SK-N-SH (cell line): ENCODE results near the gene STIP1. TPM values are rescaled to one million over a fixed set of nuclear protein-coding genes. Genes with fewer than 3 reads are reported as not detected.

Experiments
- CTCF ChIA-PET: fragments of 300-600, 350-600 bp; formaldehyde crosslinking; extraction: SDS; loops from one replicate; lab custom pipeline; 2021; lab: Yijun Ruan, JAX
- POLR2A ChIA-PET: fragments of 350-600 bp; sonication (Branson Sonifier 250); formaldehyde crosslinking; extraction: SDS; loops from one replicate; lab custom pipeline; 2020; ENCODE audit warnings: antibody characterized with exemption, inconsistent platforms; lab: Yijun Ruan, JAX
- DNase-seq: peaks from one replicate; pipeline ENCODE4 v3.0.0; 2012
- H2AFZ ChIP-seq: fragments of 200-600 bp; sonication (generic); 2 replicates; pipeline ENCODE4 v1.8.1; 2016; ENCODE audit warnings: antibody characterized with exemption, mild to moderate bottlenecking, low read depth
- H3F3A ChIP-seq: fragments of 200-600 bp; sonication (generic); replicated peaks from 2 replicates; pipeline ENCODE3; 2016; ENCODE audit warnings: antibody characterized with exemption, mild to moderate bottlenecking; ENCODE audit not compliant: insufficient read depth
- H3K27ac ChIP-seq, 2 experiments: fragments of 200-500 bp in 1 of 2; fragments of 200-600 bp in 1 of 2; sonication (Bioruptor generic) in 1 of 2; sonication (generic), shearing (Covaris generic) in 1 of 2; 2 replicates each; pipeline versions ENCODE4 v1.5.1 to v1.6.1; 2014 to 2016; ENCODE audit warnings: low read depth in 2 of 2, inconsistent platforms in 1 of 2, low read length in 1 of 2, mild to moderate bottlenecking in 1 of 2, mixed read lengths in 1 of 2
- H3K27me3 ChIP-seq: fragments of 200-600 bp; sonication (generic), shearing (Covaris generic); 2 replicates; pipeline ENCODE4 v1.6.1; 2016; ENCODE audit warnings: mixed run types; ENCODE audit not compliant: insufficient read depth
- H3K36me3 ChIP-seq, 2 experiments: fragments of 200-500 bp in 1 of 2; fragments of 200-600 bp in 1 of 2; sonication (Bioruptor generic) in 1 of 2; sonication (generic) in 1 of 2; replicated peaks in 1 of 2; 2 replicates each; pipeline versions ENCODE3 to v1.5.1; 2014 to 2016; ENCODE audit warnings: low read length in 1 of 2, mild to moderate bottlenecking in 1 of 2; ENCODE audit not compliant: insufficient read depth in 2 of 2, control insufficient read depth in 1 of 2
- H3K4me1 ChIP-seq, 2 experiments: fragments of 200-500 bp in 1 of 2; fragments of 200-600 bp in 1 of 2; sonication (Bioruptor generic) in 1 of 2; sonication (generic), shearing (Covaris generic) in 1 of 2; 2 replicates each; pipeline versions ENCODE4 v1.5.1 to v1.6.1; 2014 to 2016; ENCODE audit warnings: low read depth in 1 of 2, low read length in 1 of 2, mixed run types in 1 of 2; ENCODE audit not compliant: insufficient read depth in 2 of 2, control insufficient read depth in 1 of 2
- H3K4me2 ChIP-seq: fragments of 200-600 bp; sonication (generic), shearing (Covaris generic); 2 replicates; pipeline ENCODE4 v1.6.1; 2017; ENCODE audit warnings: mixed run types
- H3K4me3 ChIP-seq, 2 experiments: fragments of 200-500 bp in 1 of 2; fragments of 200-600 bp in 1 of 2; sonication (Bioruptor generic) in 1 of 2; sonication (generic), shearing (Covaris generic) in 1 of 2; 2 replicates each; pipeline versions ENCODE4 v1.5.1 to v1.8.1; 2014 to 2016; ENCODE audit warnings: low read depth in 2 of 2, inconsistent platforms in 1 of 2, low read length in 1 of 2, mild to moderate bottlenecking in 1 of 2, mixed read lengths in 1 of 2, moderate library complexity in 1 of 2
- H3K79me2 ChIP-seq: fragments of 200-600 bp; sonication (generic); 2 replicates; pipeline ENCODE4 v1.8.1; 2017; ENCODE audit warnings: mild to moderate bottlenecking; ENCODE audit not compliant: insufficient read depth
- H3K9ac ChIP-seq: fragments of 200-600 bp; sonication (generic); 2 replicates; pipeline ENCODE4 v1.6.1; 2017; ENCODE audit warnings: mixed run types
- H3K9me2 ChIP-seq: fragments of 200-600 bp; sonication (generic); 2 replicates; pipeline ENCODE4 v1.6.1; 2017; ENCODE audit warnings: mixed run types
- H3K9me3 ChIP-seq: fragments of 200-600 bp; sonication (generic); 2 replicates; pipeline ENCODE4 v1.6.1; 2017; ENCODE audit warnings: mixed run types, mild to moderate bottlenecking, moderate library complexity
- H4K20me1 ChIP-seq: fragments of 200-600 bp; sonication (generic); 2 replicates; pipeline ENCODE4 v1.6.1; 2017; ENCODE audit warnings: mild to moderate bottlenecking, mixed run types; ENCODE audit not compliant: insufficient read depth
- ELF1 ChIP-seq: IDR thresholded peaks from 2 replicates; pipeline ENCODE4 v1.4.0; 2012
- FOXJ3 ChIP-seq: sonication (generic); formaldehyde crosslinking; IDR thresholded peaks from 2 replicates; pipeline ENCODE4 v1.5.1; 2020; ENCODE audit warnings: mild to moderate bottlenecking, missing genetic modification reagents
- MEF2A ChIP-seq: IDR thresholded peaks from 2 replicates; pipeline ENCODE4 v1.4.0; 2012; ENCODE audit warnings: low read depth, borderline replicate concordance
- MXI1 ChIP-seq: IDR thresholded peaks from 2 replicates; pipeline ENCODE4 v1.6.1; 2012; ENCODE audit warnings: mild to moderate bottlenecking, low read depth, low read length, improper control_type of control experiment
- RFX5 ChIP-seq: IDR thresholded peaks from 2 replicates; pipeline ENCODE4 v1.6.1; 2012; ENCODE audit warnings: mild to moderate bottlenecking, improper control_type of control experiment, low read length
- TEAD4 ChIP-seq: IDR thresholded peaks from 2 replicates; pipeline ENCODE4 v1.4.0; 2012; ENCODE audit warnings: mild to moderate bottlenecking, borderline replicate concordance; ENCODE audit not compliant: insufficient read depth
- YY1 ChIP-seq: IDR thresholded peaks from 2 replicates; pipeline ENCODE4 v1.4.0; 2012; ENCODE audit warnings: low read depth, mild to moderate bottlenecking
- WGBS: methylation state at CpG from one replicate; pipeline ENCODE4 v1.1.6; 2017; ENCODE audit warnings: low lambda C conversion rate; 5-methylcytosine and 5-hydroxymethylcytosine counted together
- polyA plus RNA-seq, 3 experiments: library from polyadenylated mRNA; depleted of rRNA; stranded (reverse); fragments of >200 nt; gene quantifications; 2 replicates each; pipeline ENCODE4 v1.2.3, GENCODE V29; 2012
- TF ChIP-seq, protein P1 (sequence below): IDR thresholded peaks from 2 replicates; pipeline ENCODE4 v1.4.0; 2012; ENCODE audit warnings: low read depth
- TF ChIP-seq, protein P2 (sequence below): IDR thresholded peaks from 2 replicates; pipeline ENCODE4 v1.4.0; 2012; ENCODE audit warnings: low read depth, borderline replicate concordance
- TF ChIP-seq, protein P3 (sequence below): fragments of 150-350 bp; IDR thresholded peaks from 2 replicates; pipeline ENCODE4 v1.6.1; 2016; ENCODE audit warnings: mild to moderate bottlenecking, low read depth, low read length

Gene STIP1
- polyA plus RNA-seq, 1 of the 3 experiments (the other 2 are of a cell fraction), result 163 TPM

DNA sequence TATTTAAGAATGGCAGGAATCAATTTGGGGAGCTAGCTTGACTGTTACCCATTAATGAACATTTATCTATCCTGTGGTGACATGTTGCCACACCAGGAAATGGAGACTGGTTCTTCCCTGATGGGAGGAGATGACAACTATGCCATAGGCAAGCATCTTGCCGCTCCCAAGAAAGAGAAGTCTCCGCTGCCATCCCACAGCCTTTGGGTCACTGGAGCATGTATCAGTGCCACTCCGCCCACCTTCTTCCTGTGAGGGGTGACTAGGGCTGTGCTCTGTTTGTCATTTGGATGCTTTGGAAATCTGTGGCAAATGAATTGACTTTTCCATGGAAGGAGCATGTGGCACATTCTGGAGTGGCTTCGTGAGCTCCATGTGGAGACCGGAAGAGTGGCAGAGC is 6.5 kb downstream of the STIP1 start:
- H3F3A ChIP-seq, result peaks cover 10% of the 10 kb centered on the region
- TF ChIP-seq, protein P1, sequence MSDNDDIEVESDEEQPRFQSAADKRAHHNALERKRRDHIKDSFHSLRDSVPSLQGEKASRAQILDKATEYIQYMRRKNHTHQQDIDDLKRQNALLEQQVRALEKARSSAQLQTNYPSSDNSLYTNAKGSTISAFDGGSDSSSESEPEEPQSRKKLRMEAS, result no peak
- TF ChIP-seq MEF2A (no peak), ELF1 (no peak), RFX5 (no peak)
- TF ChIP-seq, protein P2, sequence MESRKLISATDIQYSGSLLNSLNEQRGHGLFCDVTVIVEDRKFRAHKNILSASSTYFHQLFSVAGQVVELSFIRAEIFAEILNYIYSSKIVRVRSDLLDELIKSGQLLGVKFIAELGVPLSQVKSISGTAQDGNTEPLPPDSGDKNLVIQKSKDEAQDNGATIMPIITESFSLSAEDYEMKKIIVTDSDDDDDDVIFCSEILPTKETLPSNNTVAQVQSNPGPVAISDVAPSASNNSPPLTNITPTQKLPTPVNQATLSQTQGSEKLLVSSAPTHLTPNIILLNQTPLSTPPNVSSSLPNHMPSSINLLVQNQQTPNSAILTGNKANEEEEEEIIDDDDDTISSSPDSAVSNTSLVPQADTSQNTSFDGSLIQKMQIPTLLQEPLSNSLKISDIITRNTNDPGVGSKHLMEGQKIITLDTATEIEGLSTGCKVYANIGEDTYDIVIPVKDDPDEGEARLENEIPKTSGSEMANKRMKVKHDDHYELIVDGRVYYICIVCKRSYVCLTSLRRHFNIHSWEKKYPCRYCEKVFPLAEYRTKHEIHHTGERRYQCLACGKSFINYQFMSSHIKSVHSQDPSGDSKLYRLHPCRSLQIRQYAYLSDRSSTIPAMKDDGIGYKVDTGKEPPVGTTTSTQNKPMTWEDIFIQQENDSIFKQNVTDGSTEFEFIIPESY, result no peak
- H3K79me2 ChIP-seq, result peaks cover 13% of the 10 kb centered on the region
- no peak overlapping the region for H3K27ac ChIP-seq
- H3K27me3 ChIP-seq, result no peaks in the 10 kb centered on the region
- H3K9me2 ChIP-seq, result no peaks in the 10 kb centered on the region
- H3K4me2 ChIP-seq, result no peak overlapping the region
- 97% methylated on average over 5 of the region's 5 CpGs for WGBS
- no peak overlapping the region for H2AFZ ChIP-seq
- no peak for DNase-seq
- no peak overlapping the region for H3K4me3 ChIP-seq
- peaks cover 43% of the 10 kb centered on the region for H4K20me1 ChIP-seq
- H3K9me3 ChIP-seq, result no peaks in the 10 kb centered on the region
- ChIA-PET CTCF (interaction anchor here (0.7 to 2.4 kb wide), 2 partner anchors 12 to 55 kb away, joined by 3 to 7 read pairs; partner anchors contain the start of gene PPP1R14B), POLR2A (interaction anchor here (0.9 kb wide), 1 partner anchor 9 kb away, joined by 3 read pairs; no protein-coding TSS in a partner anchor)
- H3K4me1 ChIP-seq, result no peaks in the 10 kb centered on the region
- no peak overlapping the region for H3K9ac ChIP-seq
- peaks cover 48 to 54% of the 10 kb centered on the region in 2 experiments for H3K36me3 ChIP-seq

DNA sequence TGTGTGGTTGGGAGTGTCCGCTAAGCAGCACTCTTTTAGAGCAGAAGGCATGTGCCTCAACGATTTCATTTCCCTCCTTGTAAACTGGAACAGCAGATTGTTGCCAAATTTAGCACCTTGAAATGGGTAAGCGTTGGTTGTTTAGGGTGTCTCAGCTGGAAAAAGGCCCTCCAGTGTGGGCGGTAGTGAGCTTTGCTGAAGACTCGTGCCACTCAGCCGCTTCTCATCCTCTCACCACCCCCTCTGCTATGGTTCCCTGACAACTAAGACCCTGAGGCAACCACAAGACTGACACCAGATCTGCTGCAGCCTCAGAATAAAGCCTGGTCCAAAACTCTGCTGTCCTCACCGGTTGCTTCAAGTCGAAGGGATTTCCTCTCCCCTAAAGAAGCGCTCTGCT is 10.7 kb downstream of the STIP1 start:
- Histone ChIP-seq H3K9me3 (no peaks in the 10 kb centered on the region), H3K4me3 (no peak overlapping the region), H4K20me1 (peaks cover 16% of the 10 kb centered on the region), H2AFZ (no peak overlapping the region)
- 93% methylated on average over 9 of the region's 9 CpGs for WGBS
- CTCF ChIA-PET, result interaction anchor here (2.2 to 2.3 kb wide), 2 partner anchors 8 to 11 kb away, joined by 5 to 12 read pairs; partner anchors contain the start of gene STIP1
- TF ChIP-seq TEAD4 (no peak), ELF1 (no peak), YY1 (no peak), FOXJ3 (CRISPR knock-in tag) (no peak), MXI1 (no peak)
- TF ChIP-seq, protein P1, result no peak
- TF ChIP-seq, protein P3, sequence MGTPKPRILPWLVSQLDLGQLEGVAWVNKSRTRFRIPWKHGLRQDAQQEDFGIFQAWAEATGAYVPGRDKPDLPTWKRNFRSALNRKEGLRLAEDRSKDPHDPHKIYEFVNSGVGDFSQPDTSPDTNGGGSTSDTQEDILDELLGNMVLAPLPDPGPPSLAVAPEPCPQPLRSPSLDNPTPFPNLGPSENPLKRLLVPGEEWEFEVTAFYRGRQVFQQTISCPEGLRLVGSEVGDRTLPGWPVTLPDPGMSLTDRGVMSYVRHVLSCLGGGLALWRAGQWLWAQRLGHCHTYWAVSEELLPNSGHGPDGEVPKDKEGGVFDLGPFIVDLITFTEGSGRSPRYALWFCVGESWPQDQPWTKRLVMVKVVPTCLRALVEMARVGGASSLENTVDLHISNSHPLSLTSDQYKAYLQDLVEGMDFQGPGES, result no peak
- TF ChIP-seq, all 33 proteins: peak for 0
- Histone ChIP-seq H3F3A (peaks cover 17% of the 10 kb centered on the region), H3K27me3 (no peaks in the 10 kb centered on the region), H3K36me3 (peaks cover 65 to 80% of the 10 kb centered on the region in 2 experiments), H3K79me2 (peaks cover 13% of the 10 kb centered on the region), H3K9ac (no peak overlapping the region), H3K4me1 (no peaks in the 10 kb centered on the region), H3K4me2 (no peak overlapping the region), H3K9me2 (no peaks in the 10 kb centered on the region), H3K27ac (no peak overlapping the region)
- POLR2A ChIA-PET, result interaction anchor here (1.6 kb wide), 1 partner anchor 10 kb away, joined by 3 read pairs; the partner anchor contains the start of gene FERMT3
- no peak for DNase-seq
